ENCODE data around the gene AFF1. TPM values are rescaled to one million over a fixed set of nuclear protein-coding genes. Genes with fewer than 3 reads are reported as not detected.

Gene AFF1
- total RNA-seq, 6 experiments from 2014 or later = 23.8 to 39.6 (median 34.9) TPM

GRCh38 chr4:86898562-86898961 lies 36.2 kb upstream of the AFF1 start:
- no peaks in the 10 kb centered on the region for H3K36me3 ChIP-seq
- ATAC-seq (peak; percentile 61 to 69 (median 64)), DNase-seq (no peak)
- intact Hi-C loops (cut with DNase I) = loop anchor here (5.0 to 10.0 kb wide), 2 partner anchors 404 to 406 kb away; no protein-coding TSS in a partner anchor
- no peaks in the 10 kb centered on the region for H3K27me3 ChIP-seq
- H3K4me1 ChIP-seq = no peaks in the 10 kb centered on the region
- H3K9me3 ChIP-seq = no peaks in the 10 kb centered on the region
- WGBS (ENCODE audit: insufficient coverage, low coverage, low lambda C conversion rate, missing lambda C conversion rate) = 77% methylated on average over 4 of the region's 4 CpGs
- H3K27ac ChIP-seq = no peak overlapping the region
- H3K4me3 ChIP-seq = no peak overlapping the region
- TF ChIP-seq POLR2A (IDR thresholded peaks at IDR 0.05) (no peak), CTCF (IDR thresholded peaks at IDR 0.05) (peak; percentile 32 to 42 (median 37))

- no peak for TF ChIP-seq CTCF (IDR thresholded peaks at IDR 0.05)
- TF ChIP-seq POLR2A (IDR thresholded peaks at IDR 0.05) = no peak
- no peak for ATAC-seq
- Histone ChIP-seq H3K27me3 (no peaks in the 10 kb centered on the region), H3K4me1 (peaks cover 0 to 5% (median 0%) of the 10 kb centered on the region in 4 donors), H3K9me3 (no peaks in the 10 kb centered on the region), H3K36me3 (no peaks in the 10 kb centered on the region), H3K4me3 (no peak overlapping the region), H3K27ac (no peak overlapping the region)
- no peak for DNase-seq
- WGBS (ENCODE audit: insufficient coverage, low coverage, low lambda C conversion rate, missing lambda C conversion rate) = 94% methylated on average over 3 of the region's 3 CpGs
- intact Hi-C loops (cut with DNase I) = no loop called here
Measured at GRCh38 chr4:86901864-86902263, 32.9 kb upstream of the AFF1 start.

- TF ChIP-seq POLR2A (IDR thresholded peaks at IDR 0.05) (no peak), CTCF (IDR thresholded peaks at IDR 0.05) (no peak)
- Histone ChIP-seq H3K36me3 (no peaks in the 10 kb centered on the region), H3K4me1 (peaks cover 0 to 5% (median 0%) of the 10 kb centered on the region in 4 donors), H3K9me3 (no peaks in the 10 kb centered on the region), H3K27ac (no peak overlapping the region), H3K4me3 (no peak overlapping the region), H3K27me3 (no peaks in the 10 kb centered on the region)
- intact Hi-C loops (cut with DNase I) = no loop called here
- no peak for DNase-seq
- 36% methylated on average over 2 of the region's 2 CpGs for WGBS (ENCODE audit: insufficient coverage, low coverage, low lambda C conversion rate, missing lambda C conversion rate)
- peak in 2 of 4 donors; percentile 25 to 34 for ATAC-seq
Measured at GRCh38 chr4:86908251-86908657, 26.6 kb upstream of the AFF1 start.

GRCh38 chr4:86909546-86910295 lies 25.1 kb upstream of the AFF1 start:
- DNase-seq = no peak
- no peak for TF ChIP-seq CTCF (IDR thresholded peaks at IDR 0.05)
- no peak for TF ChIP-seq POLR2A (IDR thresholded peaks at IDR 0.05)
- Histone ChIP-seq H3K4me3 (no peak overlapping the region), H3K4me1 (peaks cover 0 to 2% (median 0%) of the 10 kb centered on the region in 4 donors), H3K27ac (no peak overlapping the region), H3K9me3 (no peaks in the 10 kb centered on the region), H3K27me3 (no peaks in the 10 kb centered on the region), H3K36me3 (no peaks in the 10 kb centered on the region)
- intact Hi-C loops (cut with DNase I) = loop anchor here in 1 of 2 donors (10.0 kb wide), 1 partner anchor 335 kb away; no protein-coding TSS in a partner anchor
- 66% methylated on average over 5 of the region's 8 CpGs for WGBS (ENCODE audit: insufficient coverage, low coverage, low lambda C conversion rate, missing lambda C conversion rate)
- ATAC-seq = peak in 2 of 4 donors; percentile 40 to 55
